GM19467 (cell line): ENCODE measurements around the gene KNDC1.
"Not testable (repeated sequence)": the region's sequence is repeated elsewhere in the genome, so short reads cannot be mapped to it uniquely, and the experiment has no call there.

Experiments used
- ATAC-seq: cut with Tn5 transposase; IDR thresholded peaks from one replicate; pipeline ENCODE4 v1.9.1; 2021; ENCODE audit warnings: mild to moderate bottlenecking, moderate library complexity; ENCODE audit not compliant: unreplicated experiment

KNDC1 gene

DNA sequence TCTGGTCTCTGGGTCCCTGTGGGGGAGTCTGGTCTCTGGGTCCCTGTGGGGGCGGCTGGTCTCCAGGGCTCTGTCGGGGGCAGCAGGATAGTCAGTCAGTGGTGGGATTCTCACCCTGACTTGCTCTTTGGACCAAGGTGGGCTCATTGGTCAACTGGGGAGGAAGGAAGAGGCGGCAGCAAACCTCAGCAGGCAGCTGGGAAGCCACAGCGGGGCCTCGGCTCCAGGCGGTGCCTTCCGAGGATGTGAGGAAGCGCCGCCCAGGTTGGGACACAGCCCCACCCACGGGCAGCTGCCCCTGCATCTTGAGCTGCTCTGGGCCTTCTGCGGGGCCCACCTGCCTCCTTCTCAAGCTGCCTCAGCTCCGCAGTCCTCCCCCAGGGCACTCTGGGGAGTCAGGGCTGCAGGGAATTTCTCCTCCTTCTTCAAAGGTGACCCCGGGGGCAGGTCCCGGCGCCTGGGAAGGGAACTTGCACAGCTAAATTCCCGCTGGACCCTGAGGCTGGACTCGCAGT is 20.4 kb upstream of the KNDC1 start:
- no peak for ATAC-seq

- ATAC-seq, result no peak
Observed at GRCh38 chr10:133140417-133141143, 19.4 kb upstream of the KNDC1 start.

- ATAC-seq, result no peak
Observed at GRCh38 chr10:133141144-133141957, 18.7 kb upstream of the KNDC1 start.

GRCh38 chr10:133141958-133142340 is 18.1 kb upstream of the KNDC1 start:
- ATAC-seq, result no peak

DNA sequence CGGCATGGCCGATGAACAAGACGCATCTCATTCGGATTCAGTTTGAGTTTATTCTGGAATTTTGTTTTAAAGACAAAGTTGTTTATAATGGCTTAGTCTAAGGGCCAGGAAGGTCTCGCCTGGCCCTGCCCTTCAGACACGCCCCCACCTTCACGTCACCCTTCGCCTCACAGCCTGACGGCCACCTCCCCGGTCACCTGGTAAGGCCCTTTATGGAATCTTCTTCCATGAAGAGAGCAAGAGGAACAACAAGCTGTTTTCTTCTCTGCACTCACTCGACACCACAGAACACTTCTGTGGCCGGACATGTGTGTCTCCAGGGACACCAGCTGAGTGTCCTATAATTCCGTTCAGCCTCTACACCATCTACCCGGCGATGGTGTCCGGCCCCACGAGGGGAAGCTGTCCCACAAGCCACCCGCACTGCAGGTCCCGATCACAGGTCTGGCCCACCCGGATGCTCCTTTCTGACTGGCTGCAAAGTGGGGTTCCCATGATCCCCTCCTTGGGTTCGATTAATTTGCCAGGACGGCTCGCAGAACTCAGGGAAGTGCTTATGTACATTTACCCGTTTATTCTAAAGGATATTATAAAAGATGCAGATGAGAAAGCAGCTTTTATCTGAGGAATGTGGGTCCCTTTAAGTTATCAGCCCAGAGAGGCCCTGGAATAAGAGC is 17.4 kb upstream of the KNDC1 start:
- ATAC-seq, result no peak

DNA sequence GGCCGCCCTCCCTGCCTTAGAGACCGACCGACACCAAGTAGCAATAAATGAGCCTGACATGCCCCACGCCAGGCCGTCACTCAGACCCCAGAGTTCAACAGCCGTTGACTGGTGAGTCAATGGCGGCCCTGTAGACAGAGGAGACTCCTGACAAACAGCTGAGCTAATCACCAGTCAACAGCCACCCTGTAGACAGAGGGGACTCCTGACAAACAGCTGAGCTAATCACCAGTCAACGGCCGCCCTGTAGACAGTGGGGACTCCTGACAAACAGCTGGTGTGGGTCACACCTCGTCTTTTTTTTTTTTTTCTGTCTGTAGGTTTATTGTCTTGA is 16.9 kb upstream of the KNDC1 start:
- no peak for ATAC-seq

DNA sequence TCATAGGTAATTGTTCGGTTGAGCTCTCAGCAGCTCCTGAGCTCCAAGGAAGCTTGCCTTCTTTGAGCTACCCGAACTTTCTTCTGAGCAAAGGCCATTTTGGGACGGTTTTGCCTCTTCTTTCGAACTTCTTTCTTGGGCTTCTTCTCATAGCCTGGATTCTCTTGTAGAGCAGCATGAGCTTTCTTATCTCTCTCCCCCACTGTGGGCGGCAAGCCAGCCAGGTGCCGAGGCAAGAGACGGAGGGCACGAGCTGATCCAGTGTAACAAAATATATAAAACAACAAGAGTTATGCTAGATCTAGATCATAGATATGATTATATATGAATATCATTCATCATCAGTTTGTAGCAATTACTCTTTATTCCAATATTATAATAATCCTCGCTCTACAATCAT is 16.5 kb upstream of the KNDC1 start:
- ATAC-seq, result no peak

- no peak for ATAC-seq
Observed at GRCh38 chr10:133144771-133145170, 15.2 kb upstream of the KNDC1 start.

- no peak for ATAC-seq
Observed at GRCh38 chr10:133150226-133150625, 9.8 kb upstream of the KNDC1 start.

GRCh38 chr10:133150656-133151055 is 9.4 kb upstream of the KNDC1 start:
- no peak for ATAC-seq

- ATAC-seq, result not testable (repeated sequence)
Observed at GRCh38 chr10:133151071-133151470, 8.9 kb upstream of the KNDC1 start.

DNA sequence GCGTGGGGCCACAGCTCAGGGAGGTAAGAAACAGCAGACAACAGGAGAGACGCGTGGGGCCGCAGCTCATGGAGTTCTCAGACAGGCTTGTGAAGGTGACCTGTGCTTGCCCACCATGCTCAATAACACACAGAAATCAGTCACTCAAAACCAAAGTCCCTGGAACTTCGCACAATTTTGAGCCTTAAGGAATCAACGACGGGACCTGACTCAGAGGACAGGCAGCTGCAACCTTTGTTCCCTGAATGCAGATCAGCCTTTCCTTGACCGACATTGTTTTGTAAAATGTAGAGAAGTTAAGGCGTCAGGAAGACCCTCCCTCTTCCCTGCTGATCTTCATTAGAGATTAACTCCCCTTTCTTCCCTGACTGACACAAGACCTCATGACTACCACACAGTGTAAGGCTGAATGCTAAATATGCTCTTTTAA is 8.5 kb upstream of the KNDC1 start:
- no peak for ATAC-seq

GRCh38 chr10:133154411-133154810 is 5.6 kb upstream of the KNDC1 start:
- no peak for ATAC-seq

GRCh38 chr10:133154996-133155778 is 4.8 kb upstream of the KNDC1 start:
- ATAC-seq, result no peak

- ATAC-seq, result no peak
Observed at GRCh38 chr10:133156674-133157579, 3.1 kb upstream of the KNDC1 start.

- ATAC-seq, result no peak
Observed at GRCh38 chr10:133157662-133158436, 2.2 kb upstream of the KNDC1 start.

- no peak for ATAC-seq
Observed at GRCh38 chr10:133158437-133158755, 1.6 kb upstream of the KNDC1 start.

GRCh38 chr10:133158756-133159610 is 1.0 kb upstream of the KNDC1 start:
- ATAC-seq, result no peak
